ENCODE results near the gene IL11RA. TPM values are rescaled to one million over a fixed set of nuclear protein-coding genes. Genes with fewer than 3 reads are reported as not detected.

The IL11RA gene
- total RNA-seq (100 to 1,000 TPM; 166 to 220 (median 180) TPM), total RNA-seq (1.5 to 24.7 (median 11.9) reads per million in 29 experiments)
- 56.6 TPM for total RNA-seq (2013)

GRCh38 chr9:34651876-34652601, at the start of gene IL11RA:
IL11RA (plus strand) TSS chr9:34652185; CDS start chr9:34655218, 3,033 bp downstream.
- Mint-ChIP-seq H3K4me1 (peaks cover 36 to 62% (median 59%) of the 10 kb centered on the region in 3 donors), H3K27ac (peak within 1 kb of the TSS; percentile 17 to 68), H3K9me3 (no peaks in the 10 kb centered on the region), H3K4me3 (no peak within 1 kb of the TSS), H3K27me3 (no peaks in the 10 kb centered on the region), H3K36me3 (peaks cover 25% of the 10 kb centered on the region)
- ATAC-seq (replicated peaks in 1 of 4) (peak; percentile 38 to 58 (median 45)), DNase-seq (peak in 6 of 35 experiments; percentile 21 to 43 (median 31))
- H3K36me3 ChIP-seq (ENCODE audit: control insufficient read depth in 2 of 2, extremely low read depth in 1 of 2, insufficient read depth in 1 of 2, low read length in 1 of 2), result peaks cover 0 to 45% of the 10 kb centered on the region in 2 donors
- WGBS (ENCODE audit: insufficient coverage), result 47% methylated on average over 13 of the region's 24 CpGs
- no peaks in the 10 kb centered on the region for H3K9me3 ChIP-seq
- H3K27ac ChIP-seq (ENCODE audit: low read length), result no peak within 1 kb of the TSS
- peaks cover 10 to 40% of the 10 kb centered on the region in 2 experiments for H3K4me1 ChIP-seq (ENCODE audit: control insufficient read depth in 1 of 2, extremely low read depth in 1 of 2, insufficient read depth in 2 of 2, low read length in 2 of 2)
- ChIA-PET CTCF (interaction anchor here in 1 of 2 donors (1.3 kb wide), 1 partner anchor 18 kb away, joined by 4 read pairs; no protein-coding TSS in a partner anchor), POLR2A (no interaction called here)
- no peak within 1 kb of the TSS for H3K4me3 ChIP-seq (ENCODE audit: control insufficient read depth in 1 of 2, extremely low read depth in 1 of 2, low read length in 1 of 2)
- no peaks in the 10 kb centered on the region for H3K27me3 ChIP-seq (replicated peaks in 1 of 2; ENCODE audit: control insufficient read depth in 2 of 2, extremely low read depth in 1 of 2, insufficient read depth in 2 of 2, low read length in 1 of 2)

GRCh38 chr9:34603610-34604231, 48.3 kb upstream of the IL11RA start:
- Mint-ChIP-seq H3K4me1 (no peaks in the 10 kb centered on the region), H3K36me3 (no peaks in the 10 kb centered on the region), H3K4me3 (no peak overlapping the region), H3K27ac (no peak overlapping the region), H3K27me3 (peaks cover 5% of the 10 kb centered on the region in 2 donors), H3K9me3 (no peaks in the 10 kb centered on the region)
- H3K27me3 ChIP-seq (replicated peaks in 1 of 2; ENCODE audit: control insufficient read depth in 2 of 2, extremely low read depth in 1 of 2, insufficient read depth in 2 of 2, low read length in 1 of 2), result peaks cover 0 to 9% of the 10 kb centered on the region in 2 experiments
- no peak overlapping the region for H3K4me3 ChIP-seq (ENCODE audit: control insufficient read depth in 1 of 2, extremely low read depth in 1 of 2, low read length in 1 of 2)
- DNase-seq, result peak; percentile 42 to 86 (median 71)
- H3K27ac ChIP-seq (ENCODE audit: low read length), result no peak overlapping the region
- no peaks in the 10 kb centered on the region for H3K9me3 ChIP-seq
- ChIA-PET CTCF (interaction anchor here (0.5 to 4.1 kb wide), 17 partner anchors 9 to 977 kb away, joined by 3 to 24 read pairs (median 4); partner anchors contain the start of genes CNTFR (in 1 of the 2), DCTN3 (in 1 of the 2), RPP25L (in 1 of the 2) and SIGMAR1 (in 1 of the 2)), POLR2A (interaction anchor here in 1 of 2 donors (0.6 kb wide), 1 partner anchor 34 kb away, joined by 7 read pairs; the partner anchor contains the start of gene SIGMAR1)
- 45% methylated on average over 2 of the region's 4 CpGs for WGBS (ENCODE audit: insufficient coverage)
- H3K4me1 ChIP-seq (ENCODE audit: control insufficient read depth in 1 of 2, extremely low read depth in 1 of 2, insufficient read depth in 2 of 2, low read length in 2 of 2), result no peaks in the 10 kb centered on the region
- ATAC-seq (replicated peaks in 1 of 4), result peak; percentile 83 to 92 (median 88)
- no peaks in the 10 kb centered on the region for H3K36me3 ChIP-seq (ENCODE audit: control insufficient read depth in 2 of 2, extremely low read depth in 1 of 2, insufficient read depth in 1 of 2, low read length in 1 of 2)

- H3K4me3 Mint-ChIP-seq, result no peak overlapping the region
- H3K27ac ChIP-seq (ENCODE audit: low read length), result no peak overlapping the region
- no peaks in the 10 kb centered on the region for H3K9me3 Mint-ChIP-seq
- H3K4me1 ChIP-seq (ENCODE audit: control insufficient read depth in 1 of 2, extremely low read depth in 1 of 2, insufficient read depth in 2 of 2, low read length in 2 of 2), result peaks cover 1 to 9% of the 10 kb centered on the region in 2 experiments
- no peaks in the 10 kb centered on the region for H3K36me3 ChIP-seq (ENCODE audit: control insufficient read depth in 2 of 2, extremely low read depth in 1 of 2, insufficient read depth in 1 of 2, low read length in 1 of 2)
- peaks cover 3 to 5% of the 10 kb centered on the region in 2 donors for H3K27me3 Mint-ChIP-seq
- no peaks in the 10 kb centered on the region for H3K9me3 ChIP-seq
- H3K27me3 ChIP-seq (replicated peaks in 1 of 2; ENCODE audit: control insufficient read depth in 2 of 2, extremely low read depth in 1 of 2, insufficient read depth in 2 of 2, low read length in 1 of 2), result peaks cover 0 to 2% of the 10 kb centered on the region in 2 experiments
- H3K27ac Mint-ChIP-seq, result no peak overlapping the region
- POLR2A ChIA-PET, result interaction anchor here in 1 of 2 donors (0.6 kb wide), 1 partner anchor 594 kb away, joined by 3 read pairs; no protein-coding TSS in a partner anchor
- peaks cover 3% of the 10 kb centered on the region for H3K36me3 Mint-ChIP-seq
- ATAC-seq (replicated peaks in 1 of 4), result no peak
- no peak overlapping the region for H3K4me3 ChIP-seq (ENCODE audit: control insufficient read depth in 1 of 2, extremely low read depth in 1 of 2, low read length in 1 of 2)
- DNase-seq, result no peak
- peaks cover 2 to 13% (median 11%) of the 10 kb centered on the region in 3 donors for H3K4me1 Mint-ChIP-seq
- CTCF ChIA-PET, result interaction anchor here in 1 of 2 donors (4.1 kb wide), 1 partner anchor 28 kb away, joined by 24 read pairs; no protein-coding TSS in a partner anchor
Measured at GRCh38 chr9:34606190-34606589, 45.8 kb upstream of the IL11RA start.

GRCh38 chr9:34606905-34607304, 45.1 kb upstream of the IL11RA start:
- Histone ChIP-seq H3K9me3 (no peaks in the 10 kb centered on the region), H3K36me3 (ENCODE audit: control insufficient read depth in 2 of 2, extremely low read depth in 1 of 2, insufficient read depth in 1 of 2, low read length in 1 of 2) (no peaks in the 10 kb centered on the region), H3K27me3 (replicated peaks in 1 of 2; ENCODE audit: control insufficient read depth in 2 of 2, extremely low read depth in 1 of 2, insufficient read depth in 2 of 2, low read length in 1 of 2) (no peaks in the 10 kb centered on the region), H3K4me3 (ENCODE audit: control insufficient read depth in 1 of 2, extremely low read depth in 1 of 2, low read length in 1 of 2) (no peak overlapping the region), H3K4me1 (ENCODE audit: control insufficient read depth in 1 of 2, extremely low read depth in 1 of 2, insufficient read depth in 2 of 2, low read length in 2 of 2) (peaks cover 3 to 15% of the 10 kb centered on the region in 2 experiments), H3K27ac (ENCODE audit: low read length) (no peak overlapping the region)
- ChIA-PET POLR2A (no interaction called here), CTCF (interaction anchor here in 1 of 2 donors (0.6 kb wide), 1 partner anchor 166 kb away, joined by 4 read pairs; no protein-coding TSS in a partner anchor)
- Mint-ChIP-seq H3K27me3 (peaks cover 3 to 5% of the 10 kb centered on the region in 2 donors), H3K9me3 (no peaks in the 10 kb centered on the region), H3K36me3 (peaks cover 5% of the 10 kb centered on the region), H3K4me3 (no peak overlapping the region), H3K4me1 (peaks cover 7 to 17% (median 15%) of the 10 kb centered on the region in 3 donors), H3K27ac (no peak overlapping the region)
- DNase-seq, result no peak
- no peak for ATAC-seq (replicated peaks in 1 of 4)
- WGBS (ENCODE audit: insufficient coverage), result 94% methylated on average over 3 of the region's 3 CpGs

GRCh38 chr9:34607331-34607730, 44.7 kb upstream of the IL11RA start:
- no peak for ATAC-seq (replicated peaks in 1 of 4)
- no peak for DNase-seq
- H3K27ac Mint-ChIP-seq, result no peak overlapping the region
- H3K27me3 ChIP-seq (replicated peaks in 1 of 2; ENCODE audit: control insufficient read depth in 2 of 2, extremely low read depth in 1 of 2, insufficient read depth in 2 of 2, low read length in 1 of 2), result no peaks in the 10 kb centered on the region
- no peaks in the 10 kb centered on the region for H3K9me3 Mint-ChIP-seq
- H3K9me3 ChIP-seq, result no peaks in the 10 kb centered on the region
- ChIA-PET CTCF (interaction anchor here in 1 of 2 donors (0.6 kb wide), 1 partner anchor 167 kb away, joined by 4 read pairs; no protein-coding TSS in a partner anchor), POLR2A (no interaction called here)
- H3K4me1 Mint-ChIP-seq, result peaks cover 10 to 18% (median 17%) of the 10 kb centered on the region in 3 donors
- H3K4me3 ChIP-seq (ENCODE audit: control insufficient read depth in 1 of 2, extremely low read depth in 1 of 2, low read length in 1 of 2), result no peak overlapping the region
- 68% methylated on average over 2 of the region's 2 CpGs for WGBS (ENCODE audit: insufficient coverage)
- H3K27me3 Mint-ChIP-seq, result peaks cover 3 to 5% of the 10 kb centered on the region in 2 donors
- no peaks in the 10 kb centered on the region for H3K36me3 ChIP-seq (ENCODE audit: control insufficient read depth in 2 of 2, extremely low read depth in 1 of 2, insufficient read depth in 1 of 2, low read length in 1 of 2)
- H3K27ac ChIP-seq (ENCODE audit: low read length), result no peak overlapping the region
- peaks cover 5% of the 10 kb centered on the region for H3K36me3 Mint-ChIP-seq
- H3K4me3 Mint-ChIP-seq, result no peak overlapping the region
- peaks cover 3 to 18% of the 10 kb centered on the region in 2 experiments for H3K4me1 ChIP-seq (ENCODE audit: control insufficient read depth in 1 of 2, extremely low read depth in 1 of 2, insufficient read depth in 2 of 2, low read length in 2 of 2)

Data from T-cell (primary cell).